ENCODE results near the gene PRKCE. TPM values are rescaled to one million over a fixed set of nuclear protein-coding genes. Genes with fewer than 3 reads are reported as not detected.

The PRKCE gene
- total and polyA plus RNA-seq, 2 of the 8 experiments (the other 6 are each of a cell fraction or from before 2014, with no cell fraction given) = 0.54 to 2.1 TPM

GRCh38 chr2:45951025-45951727 is 299.7 kb downstream of the PRKCE start (continued):
- TF ChIP-seq TAF7 (optimal IDR thresholded peaks at IDR 0.05; ENCODE audit: borderline replicate concordance, low read depth, low read length) (no peak), CHD1 (IDR thresholded peaks at IDR 0.05; ENCODE audit: low read depth, low read length) (no peak), CREB1 (IDR thresholded peaks at IDR 0.05) (no peak), RBBP5 (IDR thresholded peaks at IDR 0.05; ENCODE audit: borderline replicate concordance, low read depth, low read length) (no peak), TAF1 (IDR thresholded peaks at IDR 0.05; ENCODE audit: low read depth, low read length) (no peak), PHF8 (conservative IDR thresholded peaks at IDR 0.05; ENCODE audit: low read depth, low read length) (no peak), BRCA1 (IDR thresholded peaks at IDR 0.05; ENCODE audit: low read depth, low read length) (no peak)
- TF ChIP-seq, protein P1, sequence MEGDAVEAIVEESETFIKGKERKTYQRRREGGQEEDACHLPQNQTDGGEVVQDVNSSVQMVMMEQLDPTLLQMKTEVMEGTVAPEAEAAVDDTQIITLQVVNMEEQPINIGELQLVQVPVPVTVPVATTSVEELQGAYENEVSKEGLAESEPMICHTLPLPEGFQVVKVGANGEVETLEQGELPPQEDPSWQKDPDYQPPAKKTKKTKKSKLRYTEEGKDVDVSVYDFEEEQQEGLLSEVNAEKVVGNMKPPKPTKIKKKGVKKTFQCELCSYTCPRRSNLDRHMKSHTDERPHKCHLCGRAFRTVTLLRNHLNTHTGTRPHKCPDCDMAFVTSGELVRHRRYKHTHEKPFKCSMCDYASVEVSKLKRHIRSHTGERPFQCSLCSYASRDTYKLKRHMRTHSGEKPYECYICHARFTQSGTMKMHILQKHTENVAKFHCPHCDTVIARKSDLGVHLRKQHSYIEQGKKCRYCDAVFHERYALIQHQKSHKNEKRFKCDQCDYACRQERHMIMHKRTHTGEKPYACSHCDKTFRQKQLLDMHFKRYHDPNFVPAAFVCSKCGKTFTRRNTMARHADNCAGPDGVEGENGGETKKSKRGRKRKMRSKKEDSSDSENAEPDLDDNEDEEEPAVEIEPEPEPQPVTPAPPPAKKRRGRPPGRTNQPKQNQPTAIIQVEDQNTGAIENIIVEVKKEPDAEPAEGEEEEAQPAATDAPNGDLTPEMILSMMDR (IDR thresholded peaks at IDR 0.05; ENCODE audit: control extremely low read depth in 1 of 3, insufficient read depth in 1 of 3, low read depth in 1 of 3, low read length in 3 of 3) = no peak
